Activated naive CD8-positive, alpha-beta T cell treated with anti-CD3 and anti-CD28 coated beads, Interleukin-2, amount 10 ng/mL, durations not matched to agents 7 days and 5 days (primary cell): Measurements from ENCODE around the gene RETREG1. TPM values are rescaled to one million over a fixed set of nuclear protein-coding genes. Genes with fewer than 3 reads are reported as not detected.
"Not testable (repeated sequence)": the region's sequence is repeated elsewhere in the genome, so short reads cannot be mapped to it uniquely, and the experiment has no call there.

ENCODE experiments used
- ATAC-seq: fragments of 150-1000 bp; cut with Tn5 transposase; one replicate; pipeline ENCODE4 v1.10.0; 2021; ENCODE audit warnings: low read depth, moderate library complexity
- POLR2A ChIA-PET: fragments of 350-600 bp; sonication (Branson Sonifier 250); formaldehyde crosslinking; loops from one replicate; lab custom pipeline; 2021; ENCODE audit warnings: antibody characterized with exemption; lab: Charles Lee
- DNase-seq: peaks from one replicate; pipeline ENCODE4 v3.0.0; 2021
- H3K27ac Mint-ChIP-seq: one replicate; pipeline ENCODE4 v1.8.0; 2022; ENCODE audit warnings: mild to moderate bottlenecking, mixed read lengths
- H3K27me3 Mint-ChIP-seq: one replicate; pipeline ENCODE4 v1.8.0; 2022; ENCODE audit warnings: mild to moderate bottlenecking, moderate library complexity, mixed read lengths
- H3K36me3 Mint-ChIP-seq: one replicate; pipeline ENCODE4 v1.8.0; 2021; ENCODE audit warnings: mild to moderate bottlenecking, mixed read lengths
- H3K4me1 Mint-ChIP-seq: one replicate; pipeline ENCODE4 v1.8.0; 2021; ENCODE audit warnings: mixed read lengths
- H3K4me3 Mint-ChIP-seq: one replicate; pipeline ENCODE4 v1.8.0; 2022; ENCODE audit warnings: mild to moderate bottlenecking, moderate library complexity, mixed read lengths
- H3K9me3 Mint-ChIP-seq: one replicate; pipeline ENCODE4 v1.8.0; 2021; ENCODE audit warnings: mixed read lengths
- total RNA-seq, 2 experiments: library from RNA; stranded (reverse); gene quantifications; one replicate each; pipeline ENCODE4 v1.2.3, GENCODE V29; 2021

Gene RETREG1
- 10 to 100 TPM; 50.9 to 59.8 TPM for total RNA-seq

GRCh38 chr5:16616536-16617273, at the start of gene RETREG1:
RETREG1 (minus strand) TSS chr5:16616997; CDS start chr5:16616971, 26 bp downstream.
- peaks cover 39% of the 10 kb centered on the region for H3K4me1 Mint-ChIP-seq
- H3K27ac Mint-ChIP-seq = peak within 1 kb of the TSS; percentile 96
- no peak within 1 kb of the TSS for H3K4me3 Mint-ChIP-seq

DNA sequence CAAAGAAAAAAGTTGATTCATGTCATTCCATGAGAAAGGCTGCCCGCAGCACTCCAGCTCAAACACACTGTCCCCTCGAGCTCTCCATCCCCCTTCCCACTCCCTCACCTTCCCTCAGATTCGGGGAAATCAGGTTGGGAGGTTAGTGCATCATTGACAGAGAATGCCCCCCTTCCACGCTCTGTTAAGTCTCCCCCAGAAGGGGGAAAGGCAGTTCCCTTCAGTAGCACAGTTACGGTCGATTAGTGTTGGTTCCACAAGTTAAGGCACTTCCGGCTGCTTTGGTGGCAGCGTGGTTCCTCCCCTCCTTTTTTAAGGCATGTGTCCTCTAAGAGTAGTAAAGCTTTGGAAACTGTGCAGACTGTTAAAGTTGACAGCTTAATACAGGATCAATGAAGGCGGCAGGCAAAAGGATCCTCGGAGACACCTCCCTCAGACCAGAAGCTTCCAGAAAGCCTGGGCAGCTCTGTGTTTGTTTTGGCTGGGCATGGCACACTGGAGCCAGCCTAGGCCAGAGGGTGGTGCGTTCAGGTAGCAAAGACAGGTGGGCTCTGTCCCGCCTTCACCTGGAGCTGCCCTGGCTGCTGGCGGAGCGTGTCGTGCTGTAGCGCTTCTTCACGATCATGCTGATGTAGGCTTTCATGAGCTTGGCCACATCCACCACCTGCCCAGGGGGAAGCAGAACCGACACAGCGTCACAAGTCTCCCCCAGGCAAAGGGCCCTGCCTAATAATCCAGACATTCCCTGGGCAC, 49.5 kb upstream of the RETREG1 start:
- DNase-seq (no peak), ATAC-seq (no peak)
- Mint-ChIP-seq H3K4me1 (peaks cover 3% of the 10 kb centered on the region), H3K27me3 (no peaks in the 10 kb centered on the region), H3K4me3 (no peak overlapping the region), H3K36me3 (no peaks in the 10 kb centered on the region), H3K27ac (no peak overlapping the region), H3K9me3 (no peaks in the 10 kb centered on the region)
- POLR2A ChIA-PET = interaction anchor here (1.2 to 2.2 kb wide), 3 partner anchors 39 to 52 kb away, joined by 4 to 15 read pairs (median 6); partner anchors contain the start of gene RETREG1

More at GRCh38 chr5:16616536-16617273, at the start of gene RETREG1:
- Mint-ChIP-seq H3K9me3 (no peaks in the 10 kb centered on the region), H3K27me3 (no peaks in the 10 kb centered on the region), H3K36me3 (peaks cover 30% of the 10 kb centered on the region)
- POLR2A ChIA-PET = interaction anchor here (1.0 to 6.4 kb wide), 16 partner anchors 12 to 161 kb away, joined by 3 to 242 read pairs (median 5); no protein-coding TSS in a partner anchor
- DNase-seq = peak; percentile 94
- peak; percentile 79 for ATAC-seq

GRCh38 chr5:16665601-16666000, 48.8 kb upstream of the RETREG1 start:
- ATAC-seq (no peak), DNase-seq (no peak)
- peaks cover 3% of the 10 kb centered on the region for H3K4me1 Mint-ChIP-seq
- POLR2A ChIA-PET = interaction anchor here (2.2 kb wide), 1 partner anchor 49 kb away, joined by 15 read pairs; the partner anchor contains the start of gene RETREG1
- H3K36me3 Mint-ChIP-seq = no peaks in the 10 kb centered on the region
- H3K9me3 Mint-ChIP-seq = no peaks in the 10 kb centered on the region
- H3K27me3 Mint-ChIP-seq = no peaks in the 10 kb centered on the region
- H3K4me3 Mint-ChIP-seq = no peak overlapping the region
- no peak overlapping the region for H3K27ac Mint-ChIP-seq

- H3K27ac Mint-ChIP-seq = no peak overlapping the region
- DNase-seq = no peak
- peaks cover 2% of the 10 kb centered on the region for H3K9me3 Mint-ChIP-seq
- POLR2A ChIA-PET = no interaction called here
- peaks cover 3% of the 10 kb centered on the region for H3K4me1 Mint-ChIP-seq
- H3K4me3 Mint-ChIP-seq = no peak overlapping the region
- no peaks in the 10 kb centered on the region for H3K36me3 Mint-ChIP-seq
- no peaks in the 10 kb centered on the region for H3K27me3 Mint-ChIP-seq
- ATAC-seq = no peak
Measured at GRCh38 chr5:16664368-16664767, 47.6 kb upstream of the RETREG1 start.

GRCh38 chr5:16663840-16664239, 47.0 kb upstream of the RETREG1 start:
- H3K36me3 Mint-ChIP-seq = no peaks in the 10 kb centered on the region
- no peaks in the 10 kb centered on the region for H3K27me3 Mint-ChIP-seq
- H3K27ac Mint-ChIP-seq = no peak overlapping the region
- ATAC-seq = no peak
- peaks cover 2% of the 10 kb centered on the region for H3K9me3 Mint-ChIP-seq
- H3K4me1 Mint-ChIP-seq = peaks cover 3% of the 10 kb centered on the region
- DNase-seq = no peak
- POLR2A ChIA-PET = interaction anchor here (1.2 kb wide), 1 partner anchor 37 kb away, joined by 3 read pairs; no protein-coding TSS in a partner anchor
- no peak overlapping the region for H3K4me3 Mint-ChIP-seq

- H3K4me1 Mint-ChIP-seq = peaks cover 1% of the 10 kb centered on the region
- ATAC-seq = no peak
- H3K27ac Mint-ChIP-seq = no peak overlapping the region
- peaks cover 2% of the 10 kb centered on the region for H3K9me3 Mint-ChIP-seq
- no peak for DNase-seq
- no peak overlapping the region for H3K4me3 Mint-ChIP-seq
- POLR2A ChIA-PET = no interaction called here
- H3K36me3 Mint-ChIP-seq = peaks cover under 1% of the 10 kb centered on the region
- no peaks in the 10 kb centered on the region for H3K27me3 Mint-ChIP-seq
Measured at GRCh38 chr5:16661713-16662112, 44.9 kb upstream of the RETREG1 start.

- no peak for ATAC-seq
- peaks cover 2% of the 10 kb centered on the region for H3K9me3 Mint-ChIP-seq
- no peak for DNase-seq
- peaks cover 1% of the 10 kb centered on the region for H3K4me1 Mint-ChIP-seq
- no peak overlapping the region for H3K27ac Mint-ChIP-seq
- no peaks in the 10 kb centered on the region for H3K27me3 Mint-ChIP-seq
- no peak overlapping the region for H3K4me3 Mint-ChIP-seq
- H3K36me3 Mint-ChIP-seq = peaks cover 2% of the 10 kb centered on the region
- POLR2A ChIA-PET = no interaction called here
Measured at GRCh38 chr5:16660982-16661381, 44.2 kb upstream of the RETREG1 start.

DNA sequence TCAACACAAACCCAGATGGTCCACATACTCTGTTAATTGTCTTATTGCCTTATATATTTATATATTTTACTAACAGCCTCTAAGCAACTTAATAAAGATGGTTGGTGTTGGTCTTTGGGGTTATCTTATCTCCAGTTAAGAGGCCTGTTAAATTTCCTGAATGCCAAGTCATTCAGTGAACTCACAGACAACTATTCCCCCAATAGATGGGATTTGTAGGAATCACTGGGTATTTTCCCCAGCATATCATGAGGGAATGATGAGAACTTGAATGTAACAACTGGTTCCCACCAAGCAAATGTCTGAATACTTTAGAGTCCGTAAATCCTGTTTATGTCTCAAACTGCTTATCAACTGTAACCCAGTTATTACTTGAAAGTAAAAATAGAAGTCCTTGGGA, 42.7 kb upstream of the RETREG1 start:
- no peak overlapping the region for H3K4me3 Mint-ChIP-seq
- H3K27ac Mint-ChIP-seq = no peak overlapping the region
- peaks cover 2% of the 10 kb centered on the region for H3K9me3 Mint-ChIP-seq
- no peaks in the 10 kb centered on the region for H3K27me3 Mint-ChIP-seq
- ATAC-seq (no peak), DNase-seq (no peak)
- H3K36me3 Mint-ChIP-seq = peaks cover 2% of the 10 kb centered on the region
- H3K4me1 Mint-ChIP-seq = peaks cover 1% of the 10 kb centered on the region
- POLR2A ChIA-PET = no interaction called here

- H3K9me3 Mint-ChIP-seq = peaks cover 2% of the 10 kb centered on the region
- no peaks in the 10 kb centered on the region for H3K27me3 Mint-ChIP-seq
- POLR2A ChIA-PET = no interaction called here
- no peak overlapping the region for H3K27ac Mint-ChIP-seq
- H3K4me3 Mint-ChIP-seq = no peak overlapping the region
- peaks cover 2% of the 10 kb centered on the region for H3K36me3 Mint-ChIP-seq
- DNase-seq (no peak), ATAC-seq (no peak)
- peaks cover 1% of the 10 kb centered on the region for H3K4me1 Mint-ChIP-seq
Measured at GRCh38 chr5:16656561-16657191, 39.9 kb upstream of the RETREG1 start.

- no peak overlapping the region for H3K4me3 Mint-ChIP-seq
- H3K27ac Mint-ChIP-seq = no peak overlapping the region
- POLR2A ChIA-PET = no interaction called here
- H3K9me3 Mint-ChIP-seq = peaks cover 3% of the 10 kb centered on the region
- DNase-seq = no peak
- H3K36me3 Mint-ChIP-seq = peaks cover 2% of the 10 kb centered on the region
- H3K27me3 Mint-ChIP-seq = no peaks in the 10 kb centered on the region
- no peaks in the 10 kb centered on the region for H3K4me1 Mint-ChIP-seq
- ATAC-seq = no peak
Measured at GRCh38 chr5:16654647-16655334, 38.0 kb upstream of the RETREG1 start.

- DNase-seq, H3K27ac Mint-ChIP-seq, H3K36me3 Mint-ChIP-seq, H3K4me3 Mint-ChIP-seq, POLR2A ChIA-PET, H3K4me1 Mint-ChIP-seq, ATAC-seq, H3K27me3 Mint-ChIP-seq: not testable (repeated sequence)
- H3K9me3 Mint-ChIP-seq = peaks cover 11% of the 10 kb centered on the region
Measured at GRCh38 chr5:16648739-16649138, 31.9 kb upstream of the RETREG1 start.

GRCh38 chr5:16644301-16644889, 27.6 kb upstream of the RETREG1 start:
- Mint-ChIP-seq H3K4me3 (peak overlapping the region; percentile 62), H3K9me3 (peaks cover 10% of the 10 kb centered on the region), H3K36me3 (peaks cover 3% of the 10 kb centered on the region), H3K4me1 (peaks cover 10% of the 10 kb centered on the region), H3K27me3 (no peaks in the 10 kb centered on the region), H3K27ac (peak overlapping the region; percentile 72)
- peak; percentile 61 for ATAC-seq
- POLR2A ChIA-PET = interaction anchor here (1.3 to 2.1 kb wide), 2 partner anchors 18 to 27 kb away, joined by 6 to 12 read pairs; partner anchors contain the start of gene RETREG1
- no peak for DNase-seq
